Measurements from ENCODE around the gene GOLGA6L26.
"Not testable (repeated sequence)": the region's sequence is repeated elsewhere in the genome, so short reads cannot be mapped to it uniquely, and the experiment has no call there.

The GOLGA6L26 gene, protein sequence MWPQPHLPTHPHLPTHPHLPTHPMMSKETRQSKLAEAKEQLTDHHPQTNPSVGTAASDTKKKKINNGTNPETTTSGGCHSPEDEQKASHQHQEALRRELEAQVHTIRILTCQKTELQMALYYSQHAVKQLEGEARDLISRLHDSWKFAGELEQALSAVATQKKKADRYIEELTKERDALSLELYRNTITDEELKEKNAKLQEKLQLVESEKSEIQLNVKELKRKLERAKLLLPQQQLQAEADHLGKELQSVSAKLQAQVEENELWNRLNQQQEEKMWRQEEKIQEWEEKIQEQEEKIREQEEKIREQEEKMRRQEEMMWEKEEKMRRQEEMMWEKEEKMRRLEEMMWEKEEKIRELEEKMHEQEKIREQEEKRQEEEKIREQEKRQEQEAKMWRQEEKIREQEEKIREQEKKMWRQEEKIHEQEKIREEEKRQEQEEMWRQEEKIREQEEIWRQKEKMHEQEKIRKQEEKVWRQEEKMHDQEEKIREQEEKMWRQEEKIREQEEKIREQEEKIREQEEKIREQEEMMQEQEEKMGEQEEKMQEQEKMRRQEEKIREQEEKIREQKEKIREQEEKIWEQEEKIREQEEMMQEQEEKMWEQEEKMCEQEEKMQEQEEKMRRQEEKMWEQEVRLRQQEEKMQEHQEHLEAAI

DNA sequence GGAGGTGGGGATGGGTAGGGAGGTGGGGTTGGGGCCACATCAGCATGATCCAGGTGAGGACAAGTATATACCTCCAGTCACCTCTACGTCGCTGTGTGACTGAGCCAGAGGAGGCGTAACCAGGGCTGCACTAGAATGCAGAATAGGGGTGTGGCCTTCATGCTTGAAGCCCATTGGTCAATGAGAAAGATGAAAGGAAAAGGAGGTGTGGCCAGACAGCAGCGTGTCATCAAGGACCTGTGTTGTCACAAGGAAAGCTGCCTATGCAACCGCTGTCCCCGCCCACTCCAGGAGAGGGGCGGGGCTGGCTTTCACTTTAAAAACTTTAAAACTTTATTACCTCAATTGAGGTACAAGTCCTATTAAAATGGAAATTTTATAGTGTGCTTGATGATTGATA is at the start of gene GOLGA6L26:
Gene GOLGA6L26 (minus strand): TSS at position 101 of the 400 bp plus-strand sequence. CDS start 61 bp downstream, at position 40.
- not testable (repeated sequence) for DNase-seq (ENCODE audit: low spot score)

DNA sequence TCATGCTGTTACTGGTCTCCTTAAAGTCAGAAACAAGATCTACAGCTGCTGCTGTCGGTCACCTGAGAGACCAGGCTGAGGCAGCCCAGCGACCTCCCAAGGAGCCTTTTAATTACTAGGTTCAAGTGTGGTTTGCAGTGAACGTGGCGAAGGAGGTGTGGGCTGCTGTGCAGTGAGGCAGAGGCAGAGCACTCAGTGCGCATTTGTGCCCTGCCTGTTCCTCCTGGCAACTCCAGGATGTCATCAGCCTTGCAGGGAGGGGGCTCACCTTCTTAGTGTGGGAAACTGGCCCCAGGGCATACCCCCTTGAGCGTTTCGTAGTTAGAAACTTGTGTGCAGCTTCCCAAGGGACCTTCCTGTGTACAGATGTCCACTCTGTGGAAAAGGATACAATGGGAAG is 47.2 kb upstream of the GOLGA6L26 start:
- DNase-seq (ENCODE audit: low spot score): not testable (repeated sequence)

DNA sequence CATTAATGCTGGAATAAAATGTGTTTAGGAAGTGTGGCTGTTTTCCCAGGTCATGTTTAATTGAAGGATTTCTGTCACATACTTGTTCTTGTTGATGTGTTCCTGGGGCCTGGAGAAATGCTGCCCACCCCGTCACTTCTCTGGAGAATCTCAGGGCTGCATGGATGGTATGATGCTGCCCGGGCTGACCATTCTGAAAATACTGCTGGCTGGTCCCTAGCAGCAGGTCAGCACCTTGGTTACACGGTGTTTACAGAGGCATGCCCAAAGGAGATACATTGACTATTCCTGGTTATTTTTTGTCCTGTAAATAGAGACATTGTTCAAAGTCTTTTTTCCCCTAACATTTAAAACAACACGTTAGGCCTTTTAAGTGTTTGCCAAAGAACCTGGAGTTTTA is 46.7 kb upstream of the GOLGA6L26 start:
- not testable (repeated sequence) for DNase-seq (ENCODE audit: low spot score)

DNA sequence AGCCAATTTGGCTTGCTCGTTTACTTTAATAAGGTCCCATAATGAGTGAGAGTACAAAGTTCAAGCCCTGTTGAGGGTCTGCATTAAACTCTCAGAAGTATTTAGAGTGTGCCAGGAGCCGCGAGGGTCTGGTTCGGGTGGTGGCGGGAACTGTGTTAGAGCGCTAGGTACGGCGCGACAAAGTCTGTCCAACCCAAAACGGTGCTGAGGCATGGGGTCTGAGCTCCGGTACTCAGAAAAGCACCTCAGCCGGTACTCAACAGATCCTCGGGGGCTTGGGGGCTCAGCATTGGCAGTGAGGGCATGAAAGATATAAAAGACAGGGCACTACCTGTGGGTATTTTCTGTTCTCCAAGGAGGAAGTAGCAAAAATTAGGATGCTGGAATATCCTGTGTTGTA is 45.0 kb upstream of the GOLGA6L26 start:
- not testable (repeated sequence) for DNase-seq (ENCODE audit: low spot score)

DNA sequence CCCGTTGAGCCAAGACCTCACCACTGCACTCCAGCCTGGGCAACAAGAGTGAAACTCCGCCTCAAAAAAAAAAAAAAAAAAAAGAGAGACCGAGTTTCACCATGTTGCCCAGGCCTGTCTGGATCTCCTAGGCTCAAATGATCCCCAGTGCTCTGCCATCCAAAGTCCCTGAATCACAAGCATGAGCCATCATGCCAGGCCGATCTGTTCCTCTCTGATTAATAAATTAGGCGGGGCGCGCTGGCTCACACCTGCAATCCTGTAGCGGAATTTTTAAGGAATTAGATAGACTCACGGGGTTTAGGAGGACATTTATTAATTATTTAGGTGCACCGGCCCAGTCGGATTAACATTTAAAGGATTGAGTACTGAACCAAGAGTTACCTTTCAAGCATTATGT is 40.2 kb upstream of the GOLGA6L26 start:
- not testable (repeated sequence) for DNase-seq (ENCODE audit: low spot score)

DNA sequence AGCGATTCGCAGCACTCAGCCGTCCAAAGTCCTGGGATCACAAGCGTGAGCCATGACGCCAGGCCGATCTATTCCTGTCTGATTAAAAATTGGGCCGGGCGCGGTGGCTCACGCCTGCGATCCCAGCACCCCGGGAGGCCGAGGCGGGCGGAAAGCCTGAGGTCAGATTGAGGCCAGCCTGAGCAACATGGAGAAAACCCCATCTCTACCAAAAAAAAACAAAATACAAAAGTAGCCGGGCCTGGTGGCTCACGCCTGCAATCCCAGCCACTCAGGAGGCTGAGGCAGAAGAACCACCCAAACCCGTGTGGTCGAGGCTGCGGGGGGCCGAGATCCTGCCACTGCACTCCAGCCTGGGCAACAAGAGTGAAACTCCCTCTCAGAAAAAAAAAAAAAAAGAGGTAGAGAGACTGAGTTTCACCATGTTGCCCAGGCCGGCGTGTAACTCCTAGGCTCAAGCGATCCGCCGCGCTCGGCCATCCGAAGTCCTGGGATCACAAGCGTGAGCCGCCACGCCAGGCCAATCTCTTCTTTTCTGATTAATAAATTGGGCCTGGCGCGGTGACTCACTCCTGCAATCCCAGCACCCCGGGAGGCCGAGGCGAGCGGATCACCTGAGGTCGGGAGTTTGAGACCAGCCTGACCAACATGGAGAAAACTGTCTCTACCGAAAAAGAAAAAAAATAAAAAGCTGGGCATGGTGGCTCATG is 39.0 kb upstream of the GOLGA6L26 start:
- DNase-seq (ENCODE audit: low spot score): not testable (repeated sequence)

DNA sequence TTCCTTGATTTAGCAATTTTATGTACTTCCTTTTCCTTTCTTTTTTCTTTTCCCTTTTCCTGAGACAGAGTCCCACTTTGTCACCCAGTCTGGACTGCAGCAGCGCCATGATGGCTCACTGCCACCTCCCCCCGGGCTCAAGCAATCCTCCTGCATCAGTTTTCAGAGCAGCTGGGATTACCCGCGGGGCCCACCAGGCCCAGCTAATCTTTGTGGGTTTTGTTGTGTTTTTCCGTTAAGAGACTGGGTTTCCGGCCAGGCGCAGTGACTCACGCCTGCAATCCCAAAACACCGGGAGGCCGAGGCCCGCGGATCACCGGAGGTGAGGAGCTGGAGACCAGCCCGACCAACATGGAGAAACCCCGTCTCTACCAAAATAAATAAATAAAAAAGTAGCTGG is 38.3 kb upstream of the GOLGA6L26 start:
- DNase-seq (ENCODE audit: low spot score): no peak

DNA sequence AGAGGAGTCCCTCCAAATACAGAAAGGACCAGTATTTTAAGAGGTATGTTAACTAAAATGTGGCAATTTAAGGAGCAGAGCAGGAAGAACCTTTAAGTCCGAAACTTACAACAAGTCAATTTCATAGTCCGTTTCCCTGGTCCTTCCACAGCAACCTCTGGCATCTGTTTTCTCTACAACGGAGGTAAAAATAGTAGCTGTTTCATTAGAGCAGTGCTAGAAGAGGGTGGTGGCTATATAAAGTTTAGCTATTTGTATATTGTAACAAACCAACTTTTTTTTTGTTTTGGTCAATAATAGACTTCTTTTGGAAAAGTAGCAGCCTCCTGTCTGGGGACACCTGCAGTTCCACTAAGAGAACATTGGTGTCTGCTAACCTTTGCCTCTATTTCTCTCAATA is 37.9 kb upstream of the GOLGA6L26 start:
- DNase-seq (ENCODE audit: low spot score): not testable (repeated sequence)

DNA sequence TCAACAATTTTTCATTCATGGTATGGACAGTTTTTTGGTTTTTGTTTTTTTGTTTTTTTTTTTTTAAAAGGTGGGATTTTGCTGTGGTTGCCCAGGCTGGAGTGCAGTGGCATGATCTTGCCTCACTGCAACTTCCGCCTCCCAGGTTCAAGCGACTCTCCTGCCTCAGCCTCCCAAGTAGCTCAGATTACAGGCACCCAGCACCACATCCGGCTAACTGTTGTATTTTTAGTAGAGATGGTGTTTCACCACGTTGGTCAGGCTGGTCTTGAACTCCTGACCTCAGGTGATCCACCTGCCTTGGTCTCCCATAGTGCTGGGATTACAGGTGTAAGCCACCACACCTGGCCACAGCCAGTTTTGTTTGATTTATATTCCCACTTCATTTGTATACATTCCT is 37.1 kb upstream of the GOLGA6L26 start:
- not testable (repeated sequence) for DNase-seq (ENCODE audit: low spot score)

DNA sequence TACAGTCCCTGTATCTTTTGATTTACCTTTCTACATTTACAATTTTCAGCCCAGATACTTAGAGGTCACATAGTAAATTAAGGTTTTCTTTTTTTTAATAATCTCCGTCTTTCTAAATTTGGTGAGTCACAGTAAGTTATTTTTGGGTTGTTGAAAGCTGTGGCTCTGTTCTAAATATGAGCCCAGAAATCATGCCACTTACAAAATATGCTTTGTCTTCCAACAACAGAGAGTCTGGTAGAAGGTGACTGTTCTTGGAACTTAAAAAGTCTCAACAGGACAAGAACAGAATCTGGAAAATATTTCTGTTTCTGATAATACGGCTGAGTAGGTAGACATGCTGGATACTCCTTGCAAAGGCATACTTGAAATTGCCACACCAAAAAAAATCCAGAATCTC is 36.6 kb upstream of the GOLGA6L26 start:
- DNase-seq (ENCODE audit: low spot score): no peak

DNA sequence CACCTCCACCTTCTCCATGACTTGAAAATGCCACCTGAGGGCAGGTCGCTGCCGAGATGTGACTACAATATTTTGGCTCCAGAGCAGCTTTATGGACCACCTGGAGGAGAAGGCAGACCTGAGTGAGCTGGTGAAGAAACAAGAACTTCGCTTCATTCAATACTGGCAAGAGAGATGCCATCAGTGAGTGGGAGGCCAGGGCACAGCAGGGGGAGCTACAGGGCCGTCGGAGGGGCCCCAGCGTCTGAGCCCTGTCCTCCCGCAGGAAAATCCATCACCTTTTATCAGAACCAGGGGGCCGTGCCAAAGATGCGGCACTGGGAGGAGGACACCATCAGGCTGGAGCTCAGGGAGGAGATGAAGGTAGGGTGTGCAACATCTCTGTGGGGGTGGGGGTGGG is 30.3 kb upstream of the GOLGA6L26 start:
- DNase-seq (ENCODE audit: low spot score): not testable (repeated sequence)

DNA sequence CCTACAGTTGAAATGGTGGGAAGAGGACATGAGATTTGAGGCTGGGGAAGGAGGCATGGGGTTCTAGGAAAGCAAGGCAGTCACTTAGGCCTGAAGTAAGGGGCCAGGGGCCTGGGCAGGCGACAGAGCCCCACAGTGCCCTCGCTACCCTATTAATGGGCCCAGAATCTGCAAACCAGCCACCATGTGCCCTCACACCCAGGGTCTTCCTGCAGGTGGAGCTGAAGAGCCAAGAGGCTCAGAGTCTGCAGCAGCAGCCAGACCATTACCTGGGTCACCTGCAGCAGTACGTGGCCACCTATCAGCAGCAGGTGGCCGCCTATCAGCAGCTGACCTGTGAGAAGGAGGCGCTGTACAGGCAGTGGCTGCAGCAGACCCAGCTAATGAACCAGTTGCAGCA is 28.6 kb upstream of the GOLGA6L26 start:
- DNase-seq (ENCODE audit: low spot score): not testable (repeated sequence)

DNA sequence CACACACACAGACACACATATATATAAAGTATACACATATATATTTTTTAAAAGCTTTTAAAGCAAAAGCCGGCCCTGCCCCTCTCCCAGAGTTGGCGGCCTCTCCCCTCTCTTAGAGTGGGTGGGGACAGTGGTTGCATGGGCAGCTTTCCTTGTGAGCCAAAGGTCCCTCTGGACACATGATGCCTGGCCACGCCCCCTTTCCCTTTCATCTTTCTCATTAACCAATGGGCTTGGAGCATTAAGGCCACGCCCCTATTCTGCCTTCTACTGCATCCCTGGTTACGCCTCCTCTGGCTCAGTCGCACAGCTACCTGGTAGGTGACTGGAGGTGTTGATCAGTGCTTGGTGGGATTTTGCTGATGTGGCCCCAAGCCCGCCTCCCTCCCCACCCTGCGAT is 20.5 kb upstream of the GOLGA6L26 start, which contains the start of gene GOLGA8S:
Gene GOLGA8S (plus strand): TSS at position 301 of the 400 bp plus-strand sequence. CDS start 62 bp downstream, at position 363.
- not testable (repeated sequence) for DNase-seq (ENCODE audit: low spot score)

DNA sequence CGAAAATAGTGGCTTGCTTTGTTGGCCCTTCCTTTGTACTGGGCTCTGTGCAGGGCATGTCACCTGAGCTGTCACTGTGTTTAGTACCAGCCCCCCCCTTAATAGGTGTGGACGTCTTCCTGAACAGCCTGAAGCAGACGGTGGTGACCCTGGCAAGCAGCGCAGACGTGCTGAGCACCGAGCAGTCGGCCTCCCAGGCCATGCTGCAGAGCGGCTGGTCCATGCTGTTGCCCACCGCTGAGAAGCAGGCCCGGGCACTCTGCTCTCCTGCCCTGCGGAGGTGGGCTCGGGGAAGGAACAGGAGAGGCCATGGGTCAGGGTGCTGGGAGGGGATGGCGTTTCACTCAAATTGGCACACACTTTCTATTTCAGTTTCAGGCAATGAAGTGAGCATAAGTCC is 22.8 kb downstream of the GOLGA6L26 start:
- DNase-seq (ENCODE audit: low spot score): not testable (repeated sequence)

DNA sequence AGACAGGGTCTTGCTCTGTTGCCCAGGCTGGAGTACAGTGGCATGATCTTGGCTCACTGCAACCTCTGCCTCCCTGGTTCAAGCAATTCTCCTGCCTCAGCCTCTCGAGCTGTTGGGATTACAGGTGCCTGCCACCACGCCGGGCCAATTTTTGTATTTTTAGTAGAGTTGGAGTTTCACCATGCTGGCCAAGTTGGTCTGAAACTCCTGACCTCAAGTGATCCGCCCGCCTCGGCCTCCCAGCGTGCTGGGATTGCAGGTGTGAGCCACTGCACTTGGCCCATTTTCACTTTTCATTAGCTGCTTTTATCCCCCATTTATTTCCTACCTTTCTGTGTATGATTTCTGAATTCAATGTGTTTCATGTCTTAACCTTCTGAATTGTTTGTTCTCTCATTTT is 28.1 kb downstream of the GOLGA6L26 start:
- not testable (repeated sequence) for DNase-seq (ENCODE audit: low spot score)

DNA sequence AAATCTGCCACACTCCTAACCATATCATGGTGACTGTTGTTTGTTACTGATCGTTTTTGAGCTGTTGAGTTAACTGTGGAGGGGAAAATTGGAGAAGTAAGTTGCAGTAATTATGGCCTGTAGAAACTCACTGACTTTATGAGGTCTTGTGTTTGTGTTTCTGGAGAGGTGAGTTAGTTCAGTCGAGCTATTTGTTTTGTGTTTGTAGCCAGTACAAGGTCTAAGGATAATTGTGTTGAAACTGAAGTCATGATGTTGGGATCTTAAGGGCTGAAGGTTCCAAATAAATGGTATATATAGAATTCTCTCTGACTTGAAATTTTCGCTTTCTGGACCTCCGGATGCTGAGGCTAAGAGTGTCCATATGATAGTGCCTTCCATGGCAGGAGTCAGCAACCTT is 29.2 kb downstream of the GOLGA6L26 start:
- not testable (repeated sequence) for DNase-seq (ENCODE audit: low spot score)

DNA sequence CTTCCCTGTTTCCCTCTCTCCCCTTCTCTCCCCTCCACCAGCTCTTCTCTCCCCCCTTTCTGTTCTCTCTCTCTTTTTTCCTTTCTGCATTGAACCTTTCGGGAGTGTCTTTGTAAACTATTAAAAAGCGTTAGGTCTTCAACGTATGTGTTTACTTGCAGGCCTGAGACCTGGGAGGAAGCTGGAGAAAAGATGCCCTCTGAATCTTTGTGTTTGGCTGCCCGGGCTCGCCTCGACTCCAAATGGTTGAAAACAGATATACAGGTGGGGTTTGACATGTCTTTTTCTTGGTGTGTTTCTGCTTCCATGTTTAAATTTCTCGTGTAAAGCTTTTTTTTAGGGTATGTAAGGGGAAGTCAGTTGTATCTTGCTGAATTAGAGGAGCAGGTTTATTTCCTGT is 29.7 kb downstream of the GOLGA6L26 start:
- DNase-seq (ENCODE audit: low spot score): not testable (repeated sequence)

DNA sequence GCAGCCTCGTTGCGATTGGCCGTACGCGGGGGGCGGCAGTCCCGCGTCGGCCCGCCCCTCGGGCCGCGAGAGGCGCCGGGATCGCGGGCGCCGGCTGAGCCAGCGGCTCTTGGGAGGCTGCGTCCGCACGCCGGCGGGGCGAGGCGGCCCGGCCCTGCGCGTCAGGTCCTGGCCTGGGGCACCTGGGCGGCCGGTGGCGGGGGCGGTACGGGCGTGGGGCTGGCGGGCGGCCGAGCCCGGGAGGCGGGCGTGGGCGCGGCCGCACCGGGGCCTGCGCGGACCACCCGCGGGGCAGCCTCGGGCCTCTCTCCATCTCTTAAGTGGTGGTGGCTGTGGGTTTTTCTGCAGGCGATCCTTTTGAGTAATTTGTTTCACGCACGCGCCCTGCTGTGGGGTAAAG is 30.3 kb downstream of the GOLGA6L26 start:
- DNase-seq (ENCODE audit: low spot score): peak; percentile 65

DNA sequence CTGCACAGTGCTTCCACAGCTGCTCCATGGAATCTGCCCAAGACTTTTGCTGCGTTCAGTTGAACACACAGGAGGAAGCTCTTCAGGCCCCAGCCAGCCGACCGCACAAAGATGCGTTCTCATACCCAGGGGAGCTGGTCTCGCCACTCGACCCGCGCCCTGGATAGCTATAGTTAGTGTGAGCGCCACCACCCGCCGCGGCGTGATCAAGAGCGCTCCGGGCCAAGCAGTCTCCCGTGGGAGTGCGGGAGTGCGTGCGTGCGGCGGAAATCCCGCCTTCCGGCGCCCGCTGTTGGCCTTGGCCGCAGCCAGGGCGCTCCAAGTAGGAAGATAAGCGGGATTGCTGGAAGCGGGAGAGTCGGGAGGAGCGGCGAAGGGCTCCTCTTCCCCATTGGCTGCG is 30.8 kb downstream of the GOLGA6L26 start:
- not testable (repeated sequence) for DNase-seq (ENCODE audit: low spot score)
